DOHH2 (cell line): ENCODE measurements around the gene TPCN1.
A peak's percentile ranks its signal among the peaks of the same experiment; 100 is the strongest.

Experiments
- H3F3A ChIP-seq: fragments of 200-600 bp; sonication (generic), shearing (Covaris generic); 2 replicates; pipeline ENCODE4 v1.6.0; 2016; ENCODE audit warnings: antibody characterized with exemption, mild to moderate bottlenecking; ENCODE audit not compliant: control insufficient read depth, insufficient read depth
- H3K27ac ChIP-seq: fragments of 200-600 bp; sonication (generic); 2 replicates; pipeline ENCODE4 v1.5.1; 2014; ENCODE audit warnings: low read depth, mild to moderate bottlenecking, low read length, moderate library complexity
- H3K27me3 ChIP-seq: fragments of 200-600 bp; sonication (generic); 2 replicates; pipeline ENCODE4 v1.6.1; 2014; ENCODE audit warnings: mild to moderate bottlenecking, low read length, mixed read lengths; ENCODE audit not compliant: control insufficient read depth
- H3K36me3 ChIP-seq: fragments of 200-600 bp; sonication (generic); 2 replicates; pipeline ENCODE4 v1.6.1; 2014; ENCODE audit warnings: mild to moderate bottlenecking, low read length, moderate library complexity, mixed read lengths; ENCODE audit not compliant: control insufficient read depth
- H3K4me1 ChIP-seq: fragments of 200-600 bp; sonication (generic); 2 replicates; pipeline ENCODE4 v1.6.1; 2014; ENCODE audit warnings: mild to moderate bottlenecking, low read length, mixed read lengths; ENCODE audit not compliant: control insufficient read depth
- H3K4me2 ChIP-seq: fragments of 200-600 bp; sonication (generic); 2 replicates; pipeline ENCODE4 v1.6.0; 2014; ENCODE audit warnings: mild to moderate bottlenecking, low read length, moderate library complexity
- H3K4me3 ChIP-seq: fragments of 200-600 bp; sonication (generic); 2 replicates; pipeline ENCODE4 v1.5.1; 2014; ENCODE audit warnings: mild to moderate bottlenecking, low read length, mixed read lengths
- H3K79me2 ChIP-seq: fragments of 200-600 bp; sonication (generic); 2 replicates; pipeline ENCODE4 v1.6.1; 2014; ENCODE audit warnings: mild to moderate bottlenecking, low read length, mixed read lengths; ENCODE audit not compliant: control insufficient read depth
- H3K9me2 ChIP-seq: fragments of 200-600 bp; sonication (generic); replicated peaks from 2 replicates; pipeline ENCODE4 v1.6.1; 2014; ENCODE audit warnings: mild to moderate bottlenecking, low read length, mixed read lengths; ENCODE audit not compliant: control insufficient read depth
- H3K9me3 ChIP-seq: fragments of 200-600 bp; sonication (generic); 2 replicates; pipeline ENCODE4 v1.6.1; 2014; ENCODE audit warnings: antibody characterized with exemption, low read length, mixed read lengths; ENCODE audit not compliant: control insufficient read depth, insufficient read depth
- H4K20me1 ChIP-seq: fragments of 200-600 bp; sonication (generic); 2 replicates; pipeline ENCODE4 v1.6.0; 2014; ENCODE audit warnings: low read depth, mild to moderate bottlenecking, antibody characterized with exemption, low read length, moderate library complexity; ENCODE audit not compliant: control insufficient read depth, insufficient read depth
- EZH2phosphoT487 ChIP-seq: fragments of 200-600 bp; sonication (generic); IDR thresholded peaks from 2 replicates; pipeline ENCODE4 v1.6.1; 2017; ENCODE audit warnings: borderline replicate concordance, mild to moderate bottlenecking, antibody characterized with exemption, low read length, moderate library complexity, mixed read lengths
- TF ChIP-seq, protein P1 (sequence below): fragments of 200-600 bp; sonication (generic); IDR thresholded peaks from one replicate; pipeline ENCODE4 v1.5.1; 2014; ENCODE audit warnings: antibody characterized with exemption, mild to moderate bottlenecking, low read depth, low read length; ENCODE audit not compliant: poor library complexity, severe bottlenecking

TPCN1 gene

DNA sequence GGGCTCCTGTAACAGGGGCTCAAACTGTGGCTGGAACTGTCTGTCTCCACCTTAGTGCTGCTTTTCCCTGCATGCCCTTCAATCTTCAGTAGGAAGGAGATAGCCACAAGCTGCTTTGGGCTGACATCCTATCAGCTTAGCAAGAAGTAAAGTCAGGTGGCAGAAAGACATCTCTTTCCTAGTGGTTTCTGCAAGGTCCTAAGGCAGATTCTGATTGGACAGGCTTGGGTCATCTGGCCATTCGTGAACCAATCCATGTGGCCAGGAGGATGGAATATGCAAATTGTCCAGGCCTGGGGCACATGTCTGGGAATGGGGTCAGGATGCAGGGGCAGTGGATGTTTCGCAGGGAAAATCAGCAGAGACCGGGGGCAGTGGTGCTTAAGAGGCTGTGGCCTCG lies 30.5 kb upstream of the TPCN1 start:
- Histone ChIP-seq H3K4me3 (no peak overlapping the region), H3K9me2 (no peaks in the 10 kb centered on the region), H3K4me2 (no peak overlapping the region), H3K79me2 (peaks cover 44% of the 10 kb centered on the region), H3K36me3 (peaks cover 62% of the 10 kb centered on the region), H3K4me1 (peaks cover 32% of the 10 kb centered on the region), H3F3A (peaks cover 9% of the 10 kb centered on the region), H4K20me1 (no peaks in the 10 kb centered on the region), H3K9me3 (no peaks in the 10 kb centered on the region), H3K27me3 (no peaks in the 10 kb centered on the region), H3K27ac (peak overlapping the region; percentile 19; the same call in 1 of the 2 replicates)
- no peak for TF ChIP-seq EZH2phosphoT487
- TF ChIP-seq, protein P1, sequence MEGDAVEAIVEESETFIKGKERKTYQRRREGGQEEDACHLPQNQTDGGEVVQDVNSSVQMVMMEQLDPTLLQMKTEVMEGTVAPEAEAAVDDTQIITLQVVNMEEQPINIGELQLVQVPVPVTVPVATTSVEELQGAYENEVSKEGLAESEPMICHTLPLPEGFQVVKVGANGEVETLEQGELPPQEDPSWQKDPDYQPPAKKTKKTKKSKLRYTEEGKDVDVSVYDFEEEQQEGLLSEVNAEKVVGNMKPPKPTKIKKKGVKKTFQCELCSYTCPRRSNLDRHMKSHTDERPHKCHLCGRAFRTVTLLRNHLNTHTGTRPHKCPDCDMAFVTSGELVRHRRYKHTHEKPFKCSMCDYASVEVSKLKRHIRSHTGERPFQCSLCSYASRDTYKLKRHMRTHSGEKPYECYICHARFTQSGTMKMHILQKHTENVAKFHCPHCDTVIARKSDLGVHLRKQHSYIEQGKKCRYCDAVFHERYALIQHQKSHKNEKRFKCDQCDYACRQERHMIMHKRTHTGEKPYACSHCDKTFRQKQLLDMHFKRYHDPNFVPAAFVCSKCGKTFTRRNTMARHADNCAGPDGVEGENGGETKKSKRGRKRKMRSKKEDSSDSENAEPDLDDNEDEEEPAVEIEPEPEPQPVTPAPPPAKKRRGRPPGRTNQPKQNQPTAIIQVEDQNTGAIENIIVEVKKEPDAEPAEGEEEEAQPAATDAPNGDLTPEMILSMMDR = no peak

DNA sequence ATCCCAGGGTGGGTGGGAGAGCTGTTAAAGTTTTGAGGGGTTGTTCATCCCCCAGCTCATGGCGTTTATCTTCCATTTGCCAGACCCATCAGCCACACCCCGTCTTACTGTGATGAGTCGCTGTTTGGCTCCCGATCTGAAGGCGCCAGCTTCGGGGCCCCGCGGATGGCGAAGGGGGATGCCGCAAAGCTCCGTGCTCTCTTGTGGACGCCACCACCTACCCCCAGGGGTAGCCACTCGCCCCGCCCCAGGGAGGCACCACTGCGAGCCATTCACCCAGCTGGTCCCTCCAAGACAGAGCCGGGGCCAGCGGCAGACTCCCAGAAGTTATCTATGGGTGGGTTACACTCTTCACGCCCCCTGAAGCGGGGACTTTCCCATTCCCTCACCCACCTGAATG lies 30.0 kb upstream of the TPCN1 start:
- peaks cover 9% of the 10 kb centered on the region for H3F3A ChIP-seq
- H3K27ac ChIP-seq = no peak overlapping the region
- peaks cover 30% of the 10 kb centered on the region for H3K4me1 ChIP-seq
- peaks cover 59% of the 10 kb centered on the region for H3K36me3 ChIP-seq
- H3K4me2 ChIP-seq = no peak overlapping the region
- TF ChIP-seq, protein P1 = no peak
- TF ChIP-seq EZH2phosphoT487 = no peak
- H3K9me2 ChIP-seq = no peaks in the 10 kb centered on the region
- peaks cover 39% of the 10 kb centered on the region for H3K79me2 ChIP-seq
- no peaks in the 10 kb centered on the region for H3K27me3 ChIP-seq
- H3K4me3 ChIP-seq = no peak overlapping the region
- H3K9me3 ChIP-seq = no peaks in the 10 kb centered on the region
- no peaks in the 10 kb centered on the region for H4K20me1 ChIP-seq

DNA sequence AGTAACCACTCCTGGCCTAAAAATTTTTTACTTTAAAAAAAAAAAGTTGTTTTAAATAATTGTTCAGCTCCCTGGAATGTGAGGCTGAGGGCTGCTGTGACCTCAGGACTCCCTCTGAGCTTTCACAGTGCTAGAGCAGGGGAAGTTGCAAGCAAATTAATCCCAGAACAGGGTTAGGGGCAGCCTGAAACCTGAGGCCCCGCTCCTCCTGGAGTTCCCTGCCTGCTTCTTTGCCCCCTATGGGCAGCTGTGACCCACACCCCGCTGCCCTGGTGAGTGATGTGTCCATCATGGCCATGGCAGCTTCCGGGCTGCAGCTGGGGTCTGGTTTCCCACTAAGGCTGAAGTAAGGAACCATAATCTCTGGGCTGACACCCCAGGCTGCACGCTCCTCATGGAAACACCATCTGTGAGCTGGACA lies 26.3 kb upstream of the TPCN1 start:
- peaks cover 11% of the 10 kb centered on the region for H3F3A ChIP-seq
- no peaks in the 10 kb centered on the region for H3K9me2 ChIP-seq
- no peaks in the 10 kb centered on the region for H4K20me1 ChIP-seq
- H3K4me2 ChIP-seq = no peak overlapping the region
- H3K27ac ChIP-seq = no peak overlapping the region
- H3K9me3 ChIP-seq = no peaks in the 10 kb centered on the region
- TF ChIP-seq, protein P1 = no peak
- no peak for TF ChIP-seq EZH2phosphoT487
- H3K4me1 ChIP-seq = peaks cover 39% of the 10 kb centered on the region
- no peaks in the 10 kb centered on the region for H3K27me3 ChIP-seq
- no peak overlapping the region for H3K4me3 ChIP-seq
- H3K79me2 ChIP-seq = peaks cover 9% of the 10 kb centered on the region; the same call in 1 of the 2 replicates
- peaks cover 48% of the 10 kb centered on the region for H3K36me3 ChIP-seq
